Right ventricle myocardium inferior (tissue), 1 donor: ENCODE results near the gene RAB27A. TPM values are rescaled to one million over a fixed set of nuclear protein-coding genes. Genes with fewer than 3 reads are reported as not detected.
"Not testable (repeated sequence)": the region's sequence is repeated elsewhere in the genome, so short reads cannot be mapped to it uniquely, and the experiment has no call there.

Experiments used
- ATAC-seq: fragments of 200-7000 bp; cut with Tn5 transposase; one replicate; pipeline ENCODE4 v1.9.1; 2020; ENCODE audit warnings: mild to moderate bottlenecking, moderate library complexity
- DNase-seq: peaks from one replicate; pipeline ENCODE4 v3.0.0; 2021; ENCODE audit errors: missing footprints
- intact Hi-C: fragments of 100-400 bp; cut with DNase I; formaldehyde crosslinking; loops from one replicate; pipeline ENCODE4 v1.11.0; 2022
- long read RNA-seq: library from polyadenylated mRNA; unstranded; transcript quantifications from one replicate; pipeline ENCODE4 v2.0.0, GENCODE V29; 2021
- total RNA-seq: library from RNA; stranded (reverse); fragmentation: NEBNext Ultra II Directional; extraction: Animal tissue kit (Norgen Biotek cat#: 25700); gene quantifications from one replicate; pipeline ENCODE4 v1.2.1, GENCODE V29; 2021
- donor health status: DM: no; HTN: yes; CAD: no; lungs with severe emphysema.

Gene RAB27A
- 6.1 TPM for total RNA-seq
- long read RNA-seq, partial matches to known transcripts: 1 of 4 reads
- long read RNA-seq, other reads (novel, unspliced or antisense): 2 of 4 reads

- peak; percentile 88 for DNase-seq
- intact Hi-C loops: loop anchor here (1.0 kb wide), 1 partner anchor 73 kb away; no protein-coding TSS in a partner anchor
- ATAC-seq: peak; percentile 91
Observed at GRCh38 chr15:55289746-55290527, at the start of gene RAB27A. RAB27A (minus strand) TSS chr15:55289813; CDS start chr15:55234934, 54,879 bp downstream.

- ATAC-seq (no peak), DNase-seq (no peak)
- intact Hi-C loops: loop anchor here (10.0 kb wide), 1 partner anchor 58 kb away; no protein-coding TSS in a partner anchor
Observed at GRCh38 chr15:55337160-55337559, 47.5 kb upstream of the RAB27A start.

GRCh38 chr15:55334997-55335396 is 45.4 kb upstream of the RAB27A start:
- no peak for DNase-seq
- ATAC-seq: no peak
- intact Hi-C loops: loop anchor here (10.0 kb wide), 1 partner anchor 60 kb away; no protein-coding TSS in a partner anchor

GRCh38 chr15:55334371-55334770 is 44.8 kb upstream of the RAB27A start:
- DNase-seq (no peak), ATAC-seq (no peak)
- intact Hi-C loops: loop anchor here (10.0 kb wide), 1 partner anchor 60 kb away; no protein-coding TSS in a partner anchor

GRCh38 chr15:55327387-55327786 is 37.8 kb upstream of the RAB27A start:
- ATAC-seq (no peak), DNase-seq (no peak)
- intact Hi-C loops: no loop called here

GRCh38 chr15:55322467-55322866 is 32.9 kb upstream of the RAB27A start:
- DNase-seq (no peak), ATAC-seq (no peak)
- intact Hi-C loops: no loop called here

GRCh38 chr15:55320963-55321362 is 31.4 kb upstream of the RAB27A start:
- no peak for DNase-seq
- no peak for ATAC-seq
- intact Hi-C loops: no loop called here

- intact Hi-C loops: no loop called here
- DNase-seq (no peak), ATAC-seq (no peak)
Observed at GRCh38 chr15:55320238-55320550, 30.6 kb upstream of the RAB27A start.

GRCh38 chr15:55319537-55320237 is 30.1 kb upstream of the RAB27A start:
- DNase-seq: no peak
- no peak for ATAC-seq
- intact Hi-C loops: loop anchor here (5.0 kb wide), 1 partner anchor 88 kb away; the partner anchor contains the start of genes CCPG1 and PIERCE2

GRCh38 chr15:55318588-55319494 is 29.2 kb upstream of the RAB27A start, which contains the start of the genes PIGB and PIGBOS1:
PIGB (plus strand) TSS chr15:55319222; CDS start chr15:55319251, 29 bp downstream.
PIGBOS1 (minus strand) TSS chr15:55319123; CDS start chr15:55317792, 1,331 bp downstream.
- DNase-seq (peak; percentile 92), ATAC-seq (peak; percentile 97)
- intact Hi-C loops: loop anchor here (5.0 kb wide), 1 partner anchor 88 kb away; the partner anchor contains the start of genes CCPG1 and PIERCE2

- ATAC-seq, intact Hi-C loops, DNase-seq: not testable (repeated sequence)
Observed at GRCh38 chr15:55302801-55303200, 13.2 kb upstream of the RAB27A start.

- no peak for DNase-seq
- ATAC-seq: no peak
- intact Hi-C loops: no loop called here
Observed at GRCh38 chr15:55297315-55297714, 7.7 kb upstream of the RAB27A start.

GRCh38 chr15:55290528-55291057 is 980 bp upstream of the RAB27A start:
- peak; percentile 95 for ATAC-seq
- peak; percentile 89 for DNase-seq
- intact Hi-C loops: loop anchor here (1.0 kb wide), 1 partner anchor 73 kb away; no protein-coding TSS in a partner anchor

- intact Hi-C loops: no loop called here
- DNase-seq: peak; percentile 68
- peak; percentile 35 for ATAC-seq
Observed at GRCh38 chr15:55289011-55289745, 435 bp downstream of the RAB27A start.

GRCh38 chr15:55288006-55288717 is 1.5 kb downstream of the RAB27A start:
- DNase-seq (no peak), ATAC-seq (no peak)
- intact Hi-C loops: no loop called here

- intact Hi-C loops, ATAC-seq: not testable (repeated sequence)
- DNase-seq: peak; percentile 46
Observed at GRCh38 chr15:55286442-55287189, 3.0 kb downstream of the RAB27A start.
